Spinal cord (tissue), 10 donors: ENCODE data around the gene SYT9. TPM values are rescaled to one million over a fixed set of nuclear protein-coding genes. Genes with fewer than 3 reads are reported as not detected.

Source experiments
- DNase-seq, 6 donors: peaks; one replicate each; pipeline versions ENCODE4 v3.0.0 to v3.0.0-alpha.2; 2013 to 2015; ENCODE audit warnings: low spot score in 6 of 6, low read depth in 4 of 6
- H3K27ac ChIP-seq: one replicate; pipeline ENCODE4 v1.5.1; 2013; ENCODE audit warnings: low read depth, low read length, control low read depth
- H3K27me3 ChIP-seq: one replicate; pipeline ENCODE4 v1.6.1; 2013; ENCODE audit warnings: low read length; ENCODE audit not compliant: control insufficient read depth, insufficient read depth
- H3K36me3 ChIP-seq: one replicate; pipeline ENCODE4 v1.6.1; 2013; ENCODE audit warnings: low read length; ENCODE audit not compliant: control insufficient read depth, insufficient read depth
- H3K4me1 ChIP-seq: one replicate; pipeline ENCODE4 v1.6.1; 2013; ENCODE audit warnings: low read length; ENCODE audit not compliant: control insufficient read depth, insufficient read depth
- H3K4me3 ChIP-seq: one replicate; pipeline ENCODE4 v1.5.1; 2013; ENCODE audit warnings: low read depth, low read length, control low read depth
- H3K9me3 ChIP-seq: one replicate; pipeline ENCODE4 v1.6.1; 2013; ENCODE audit warnings: low read length; ENCODE audit not compliant: control insufficient read depth, insufficient read depth
- WGBS: methylation state at CpG from one replicate; pipeline ENCODE4 v1.1.5; 2013; ENCODE audit warnings: missing lambda C conversion rate; ENCODE audit not compliant: insufficient coverage; 5-methylcytosine and 5-hydroxymethylcytosine counted together
- polyA plus RNA-seq, 2 donors: library from polyadenylated mRNA; unstranded; fragments of 120-200 nt; gene quantifications; one replicate each; pipeline ENCODE4 v1.2.1, GENCODE V29; 2013; ENCODE audit not compliant: insufficient read length in 2 of 2
- total RNA-seq, 2 donors: library from RNA; depleted of rRNA in 1 of 2; stranded (reverse); fragments of 120-200 nt in 1 of 2; fragments of >200 nt in 1 of 2; gene quantifications; one replicate each; pipeline versions ENCODE4 v1.2.3 to v1.2.4, GENCODE V29; 2013 to 2014
- donor health status: healthy.

SYT9 gene
- total and polyA plus RNA-seq, 4 donors, result 10.1 to 22.5 (median 14.6) TPM

DNA sequence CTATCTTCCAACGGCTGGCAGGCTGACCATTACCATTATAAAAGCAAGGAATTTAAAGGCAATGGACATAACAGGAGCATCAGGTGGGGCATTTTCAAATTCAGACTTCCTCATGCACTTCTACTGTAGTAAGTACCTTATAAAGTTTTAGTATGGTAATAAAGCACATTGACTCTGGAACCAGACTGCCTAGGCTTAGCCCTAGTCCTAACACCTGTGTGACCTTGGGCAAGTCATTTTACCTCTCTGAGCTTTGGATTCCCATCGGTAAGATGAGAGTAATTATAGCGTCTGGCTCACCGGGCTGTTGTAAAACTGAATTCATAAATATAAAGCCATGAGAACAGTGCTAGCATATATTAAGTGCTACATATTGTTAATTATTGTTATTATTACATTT is 164.4 kb downstream of the SYT9 start:
- Histone ChIP-seq H3K9me3 (no peaks in the 10 kb centered on the region), H3K4me3 (no peak overlapping the region), H3K36me3 (no peaks in the 10 kb centered on the region), H3K27me3 (no peaks in the 10 kb centered on the region), H3K27ac (no peak overlapping the region), H3K4me1 (peaks cover 5% of the 10 kb centered on the region)
- 17% methylated on average over 1 of the region's 4 CpGs for WGBS
- no peak for DNase-seq

DNA sequence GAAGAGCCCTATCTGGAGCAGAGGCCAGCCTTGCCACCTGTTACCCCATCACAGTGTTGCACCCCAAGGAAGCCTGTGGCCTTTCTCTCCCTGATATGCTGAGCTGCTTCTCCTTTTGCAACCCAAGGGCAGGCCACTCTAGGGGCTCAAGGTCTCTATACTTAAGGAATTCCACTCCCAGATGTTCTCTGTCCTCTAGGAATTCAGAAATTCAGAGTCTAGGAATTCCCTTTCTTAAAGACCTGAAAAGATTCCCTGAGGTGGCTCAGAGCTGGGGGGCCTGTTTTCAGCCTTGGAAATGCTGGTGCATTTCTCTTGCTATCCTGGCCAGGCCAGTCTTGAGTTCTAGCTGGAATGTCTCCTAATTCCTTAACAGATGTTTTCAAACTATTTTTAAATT is 165.6 kb downstream of the SYT9 start:
- H3K4me3 ChIP-seq, result no peak overlapping the region
- no peak overlapping the region for H3K27ac ChIP-seq
- no peaks in the 10 kb centered on the region for H3K9me3 ChIP-seq
- H3K4me1 ChIP-seq, result peaks cover 5% of the 10 kb centered on the region
- no peaks in the 10 kb centered on the region for H3K27me3 ChIP-seq
- DNase-seq, result no peak
- no peaks in the 10 kb centered on the region for H3K36me3 ChIP-seq

DNA sequence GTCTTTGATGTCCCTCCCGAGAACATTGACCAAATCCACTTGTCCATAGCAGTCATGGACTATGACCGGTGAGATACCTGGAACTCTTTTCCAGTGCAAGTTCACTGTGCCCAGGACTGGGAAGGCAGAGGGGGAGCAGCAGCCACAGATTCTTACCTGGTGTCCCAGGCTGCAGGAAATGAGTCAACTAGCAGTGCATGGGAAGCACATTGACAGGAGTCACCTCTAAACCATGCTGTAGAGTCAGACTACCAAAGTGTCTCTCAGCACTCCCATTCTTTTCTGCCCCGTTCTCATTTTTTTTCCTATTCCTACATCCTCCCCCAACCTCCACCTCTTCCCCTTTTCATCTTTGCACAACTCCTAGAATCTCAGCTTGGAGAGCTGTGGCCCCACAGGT is 166.4 kb downstream of the SYT9 start:
- Histone ChIP-seq H3K36me3 (no peaks in the 10 kb centered on the region), H3K4me1 (peaks cover 5% of the 10 kb centered on the region), H3K9me3 (no peaks in the 10 kb centered on the region), H3K27ac (no peak overlapping the region), H3K27me3 (no peaks in the 10 kb centered on the region), H3K4me3 (no peak overlapping the region)
- no peak for DNase-seq
- WGBS, result 98% methylated on average over 3 of the region's 3 CpGs

GRCh38 chr11:7418906-7419305 is 167.2 kb downstream of the SYT9 start:
- H3K27ac ChIP-seq, result no peak overlapping the region
- H3K4me3 ChIP-seq, result no peak overlapping the region
- no peaks in the 10 kb centered on the region for H3K36me3 ChIP-seq
- H3K27me3 ChIP-seq, result no peaks in the 10 kb centered on the region
- 50% methylated on average over 2 of the region's 2 CpGs for WGBS
- H3K4me1 ChIP-seq, result peaks cover 5% of the 10 kb centered on the region
- peak in 2 of 6 donors; percentile 8 to 25 for DNase-seq
- H3K9me3 ChIP-seq, result no peaks in the 10 kb centered on the region

DNA sequence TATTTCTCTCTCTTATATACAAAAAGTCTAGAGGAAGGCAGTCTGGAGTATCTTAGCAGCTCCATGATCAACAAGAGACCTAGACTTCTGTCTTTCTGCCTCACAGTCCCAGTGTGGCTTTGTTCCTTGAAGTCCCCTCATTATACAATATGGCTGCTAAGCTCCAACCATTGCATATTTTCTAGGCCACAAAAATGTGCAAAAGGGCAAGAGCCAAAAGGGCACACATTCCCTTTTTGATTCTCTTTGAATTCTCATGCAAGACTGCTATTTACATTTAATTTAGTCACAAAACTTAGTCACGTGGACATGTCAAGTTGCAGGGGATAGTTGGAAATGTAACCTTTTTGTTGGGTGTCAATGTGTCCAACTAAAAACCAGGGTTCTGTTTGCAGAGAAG is 169.4 kb downstream of the SYT9 start:
- Histone ChIP-seq H3K4me3 (no peak overlapping the region), H3K27me3 (no peaks in the 10 kb centered on the region), H3K4me1 (no peaks in the 10 kb centered on the region), H3K36me3 (no peaks in the 10 kb centered on the region), H3K9me3 (no peaks in the 10 kb centered on the region), H3K27ac (no peak overlapping the region)
- DNase-seq, result no peak
- no CpG with 5 or more reads among the region's 1 CpG for WGBS

DNA sequence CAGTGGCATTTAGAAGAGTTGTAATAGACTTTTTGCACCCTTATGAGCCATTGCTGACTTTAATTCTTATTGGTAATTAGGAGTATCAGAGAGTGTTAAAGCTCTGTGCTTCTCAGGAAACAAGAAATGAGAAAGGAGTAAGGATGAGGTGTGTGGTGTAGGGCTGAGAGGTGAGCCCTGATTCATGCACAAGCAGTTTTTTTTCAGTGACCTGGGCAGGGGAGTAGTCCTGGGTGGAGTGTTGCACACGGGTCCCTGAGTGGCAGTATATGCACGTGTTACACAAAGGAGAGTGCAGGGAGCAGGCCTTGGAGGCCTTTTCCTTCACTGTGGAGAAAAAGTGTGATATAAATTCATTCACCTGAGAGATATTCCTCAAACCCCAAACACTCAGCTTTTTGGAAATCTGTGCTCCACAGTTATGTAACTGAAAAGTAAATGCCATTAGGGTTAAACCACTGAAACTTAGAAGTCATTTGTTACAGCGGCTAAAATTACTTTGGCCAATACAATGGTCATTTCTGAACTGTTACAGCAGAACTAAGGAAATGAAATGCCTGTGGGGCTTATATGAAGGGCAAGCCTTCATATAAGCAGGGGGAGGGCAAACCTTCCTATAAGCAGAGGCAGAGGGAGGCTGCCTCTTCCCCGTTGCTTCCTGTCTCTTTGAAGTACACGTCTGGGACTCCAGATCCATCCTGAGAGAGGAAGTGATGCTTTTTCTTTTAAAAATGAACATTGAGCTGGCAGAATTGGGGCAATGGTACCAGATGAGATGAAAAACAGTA is 171.0 kb downstream of the SYT9 start:
- Histone ChIP-seq H3K27me3 (no peaks in the 10 kb centered on the region), H3K36me3 (no peaks in the 10 kb centered on the region), H3K27ac (no peak overlapping the region), H3K9me3 (no peaks in the 10 kb centered on the region), H3K4me3 (no peak overlapping the region), H3K4me1 (no peaks in the 10 kb centered on the region)
- no peak for DNase-seq
- 55% methylated on average over 5 of the region's 5 CpGs for WGBS

GRCh38 chr11:7423946-7424345 is 172.2 kb downstream of the SYT9 start:
- no peaks in the 10 kb centered on the region for H3K27me3 ChIP-seq
- no peaks in the 10 kb centered on the region for H3K9me3 ChIP-seq
- no peak for DNase-seq
- H3K4me1 ChIP-seq, result no peaks in the 10 kb centered on the region
- H3K4me3 ChIP-seq, result no peak overlapping the region
- 75% methylated on average over 3 of the region's 3 CpGs for WGBS
- H3K36me3 ChIP-seq, result no peaks in the 10 kb centered on the region
- H3K27ac ChIP-seq, result no peak overlapping the region

DNA sequence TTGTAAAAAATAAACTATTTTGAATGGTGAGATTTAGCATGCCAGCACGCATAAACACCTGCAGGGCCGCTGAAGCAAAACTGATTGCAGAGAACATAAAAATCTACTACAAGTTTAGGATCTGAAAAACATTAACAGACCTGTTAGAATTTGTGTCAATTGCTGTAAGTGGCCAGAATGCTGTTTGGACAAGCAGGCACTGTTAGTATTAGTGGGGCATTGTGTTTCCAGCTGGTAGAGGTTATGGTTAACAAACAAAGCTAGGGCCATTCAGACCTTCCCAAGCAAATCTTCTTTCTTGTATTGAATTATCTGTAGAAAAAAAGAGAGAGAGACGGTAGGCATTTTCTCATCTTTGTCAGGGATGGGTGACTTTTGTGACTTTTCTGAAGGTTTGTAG is 176.0 kb downstream of the SYT9 start:
- Histone ChIP-seq H3K4me1 (no peaks in the 10 kb centered on the region), H3K27ac (no peak overlapping the region), H3K36me3 (no peaks in the 10 kb centered on the region), H3K4me3 (no peak overlapping the region), H3K27me3 (no peaks in the 10 kb centered on the region), H3K9me3 (no peaks in the 10 kb centered on the region)
- DNase-seq, result no peak
- no CpG with 5 or more reads among the region's 3 CpGs for WGBS

DNA sequence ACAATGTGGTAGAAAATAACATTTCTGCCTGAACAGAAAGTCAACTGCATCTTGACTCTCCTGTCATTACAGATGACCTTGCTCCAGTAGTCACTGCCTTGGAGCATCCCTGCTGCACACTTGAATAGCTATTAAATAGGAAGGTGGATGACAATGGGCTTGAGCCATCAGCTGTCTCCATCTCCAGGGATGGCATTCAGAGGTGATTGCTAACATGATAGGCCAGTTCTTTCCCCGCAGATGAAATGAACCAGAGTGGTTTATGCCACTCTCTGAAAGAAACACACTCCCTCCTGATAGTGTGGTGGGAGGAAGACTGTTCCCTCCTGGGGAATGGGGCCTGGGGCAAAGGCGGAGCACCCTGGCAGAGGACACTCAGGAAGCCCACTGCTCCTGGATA is 176.5 kb downstream of the SYT9 start:
- Histone ChIP-seq H3K36me3 (no peaks in the 10 kb centered on the region), H3K4me3 (no peak overlapping the region), H3K4me1 (no peaks in the 10 kb centered on the region), H3K27me3 (no peaks in the 10 kb centered on the region), H3K27ac (no peak overlapping the region), H3K9me3 (no peaks in the 10 kb centered on the region)
- WGBS, result no CpG with 5 or more reads among the region's 2 CpGs
- no peak for DNase-seq

DNA sequence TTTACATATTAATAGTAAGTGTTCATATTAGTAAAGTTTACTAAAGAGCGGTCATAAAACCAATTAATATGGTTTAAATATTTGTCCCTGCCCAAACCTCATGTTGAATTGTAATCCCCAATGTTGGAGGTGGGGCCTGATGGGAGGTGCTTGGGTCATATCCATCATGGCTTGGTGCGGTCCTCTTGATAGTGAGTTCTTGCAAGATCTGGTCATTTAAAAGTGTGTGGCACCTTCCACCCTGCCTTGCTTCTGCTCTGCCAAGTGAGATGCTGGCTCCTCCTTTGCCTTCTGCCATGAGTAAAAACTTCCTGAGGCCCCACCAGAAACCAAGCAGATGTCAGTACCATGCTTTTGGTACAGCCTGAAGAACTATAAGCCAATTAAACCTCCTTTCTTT is 178.8 kb downstream of the SYT9 start:
- WGBS, result 100% methylated on average over 1 of the region's 2 CpGs

More for the DNA sequence above, 178.8 kb downstream of the SYT9 start:
- Histone ChIP-seq H3K27me3 (no peaks in the 10 kb centered on the region), H3K36me3 (no peaks in the 10 kb centered on the region), H3K9me3 (no peaks in the 10 kb centered on the region), H3K27ac (no peak overlapping the region), H3K4me3 (no peak overlapping the region), H3K4me1 (no peaks in the 10 kb centered on the region)
- DNase-seq, result no peak
